HAP-1 (cell line): ENCODE results near the gene DMKN.

ENCODE experiments used
- DNase-seq, 2 experiments: peaks; one replicate each; pipeline ENCODE4 v3.0.0-alpha.2; 2016 to 2020; ENCODE audit warnings: low spot score in 2 of 2
- H3K27me3 ChIP-seq: fragments of 250-450 bp; sonication (Bioruptor Pico); 2 replicates; pipeline ENCODE4 v1.5.1; 2020; ENCODE audit warnings: low read depth, mild to moderate bottlenecking, moderate library complexity
- H3K36me3 ChIP-seq: fragments of 250-450 bp; sonication (Bioruptor Pico); replicated peaks from 2 replicates; pipeline ENCODE4 v1.5.1; 2020; ENCODE audit warnings: mild to moderate bottlenecking
- H3K4me1 ChIP-seq: fragments of 250-450 bp; sonication (Bioruptor Pico); 2 replicates; pipeline ENCODE4 v1.5.1; 2020; ENCODE audit warnings: mild to moderate bottlenecking
- H3K4me3 ChIP-seq: fragments of 250-450 bp; sonication (Bioruptor Pico); 2 replicates; pipeline ENCODE4 v1.5.1; 2020; ENCODE audit warnings: mild to moderate bottlenecking, moderate library complexity
- H3K9me3 ChIP-seq: fragments of 250-450 bp; sonication (Bioruptor Pico); 2 replicates; pipeline ENCODE4 v1.5.1; 2020; ENCODE audit warnings: mild to moderate bottlenecking, moderate library complexity
- in situ Hi-C: fragments of 300-500 bp; cut with MboI; formaldehyde crosslinking; loops from 3 replicates; pipeline ENCODE4 v1.14.3; 2020; ENCODE audit warnings: low sequenced_read_pairs, inconsistent platforms, mixed read lengths

Gene DMKN

DNA sequence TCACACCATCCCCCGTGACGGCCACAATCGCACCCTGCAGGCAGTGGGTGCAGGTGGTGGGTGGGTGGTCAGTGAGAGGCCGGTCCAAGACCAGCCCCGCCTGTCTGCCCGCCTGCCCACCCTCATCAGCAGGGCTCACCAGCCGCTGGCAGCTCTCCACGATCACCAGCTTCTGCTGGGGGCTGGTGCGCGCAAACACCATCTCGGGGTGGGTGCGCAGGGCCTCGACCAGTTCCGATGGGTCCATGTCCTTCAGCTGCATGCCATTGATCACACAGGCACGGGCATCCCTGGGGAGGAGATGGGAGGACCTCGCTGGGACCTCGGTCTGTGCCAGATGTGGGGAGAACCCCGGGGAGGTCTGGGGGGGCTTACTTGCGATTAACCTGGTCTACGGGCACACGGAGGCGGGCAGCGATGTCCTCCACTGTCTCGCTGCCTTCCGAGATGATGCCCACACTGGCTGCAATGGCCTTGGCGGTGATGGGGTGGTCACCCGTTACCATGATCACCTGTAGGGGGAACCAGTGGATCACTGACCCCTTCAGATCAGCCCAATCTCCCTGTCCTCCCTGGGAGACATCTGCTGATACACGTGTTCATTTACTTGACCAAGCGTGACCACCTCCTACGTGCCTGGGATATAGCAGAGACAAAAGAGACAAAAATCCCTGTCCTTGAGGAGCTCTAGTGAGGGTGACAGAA is 42.0 kb upstream of the DMKN start:
- DNase-seq = peak; percentile 37 to 59
- in situ Hi-C loops = no loop called here
- Histone ChIP-seq H3K9me3 (no peaks in the 10 kb centered on the region), H3K4me1 (no peaks in the 10 kb centered on the region; the same call in none of the 2 replicates), H3K27me3 (peaks cover 2% of the 10 kb centered on the region; the same call in 1 of the 2 replicates), H3K36me3 (no peaks in the 10 kb centered on the region), H3K4me3 (no peak overlapping the region)

DNA sequence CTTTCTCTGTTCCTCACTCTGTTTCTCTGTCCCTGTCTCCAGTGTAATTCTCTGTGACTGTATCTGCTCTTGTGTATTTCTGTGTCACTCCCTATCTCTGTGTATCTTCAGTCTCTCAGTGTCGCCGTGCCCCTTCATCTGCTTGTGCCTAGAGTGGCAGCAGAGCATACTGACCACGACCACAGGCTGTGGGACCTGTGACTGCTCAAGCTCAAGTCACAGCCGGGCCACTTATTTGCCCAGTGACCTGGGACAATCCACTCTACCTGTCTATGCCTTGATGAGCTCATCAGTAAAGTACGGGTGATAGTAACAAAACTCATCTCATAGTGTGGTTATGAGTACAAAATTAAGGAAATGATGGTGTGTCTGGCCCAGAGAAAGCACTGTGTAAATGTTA is 40.6 kb upstream of the DMKN start:
- H3K4me1 ChIP-seq = no peaks in the 10 kb centered on the region; the same call in none of the 2 replicates
- H3K36me3 ChIP-seq = peaks cover 1% of the 10 kb centered on the region; the same call in 1 of the 2 replicates
- H3K4me3 ChIP-seq = no peak overlapping the region
- in situ Hi-C loops = no loop called here
- DNase-seq = no peak
- no peaks in the 10 kb centered on the region for H3K9me3 ChIP-seq
- peaks cover 1% of the 10 kb centered on the region; the same call in 1 of the 2 replicates for H3K27me3 ChIP-seq

DNA sequence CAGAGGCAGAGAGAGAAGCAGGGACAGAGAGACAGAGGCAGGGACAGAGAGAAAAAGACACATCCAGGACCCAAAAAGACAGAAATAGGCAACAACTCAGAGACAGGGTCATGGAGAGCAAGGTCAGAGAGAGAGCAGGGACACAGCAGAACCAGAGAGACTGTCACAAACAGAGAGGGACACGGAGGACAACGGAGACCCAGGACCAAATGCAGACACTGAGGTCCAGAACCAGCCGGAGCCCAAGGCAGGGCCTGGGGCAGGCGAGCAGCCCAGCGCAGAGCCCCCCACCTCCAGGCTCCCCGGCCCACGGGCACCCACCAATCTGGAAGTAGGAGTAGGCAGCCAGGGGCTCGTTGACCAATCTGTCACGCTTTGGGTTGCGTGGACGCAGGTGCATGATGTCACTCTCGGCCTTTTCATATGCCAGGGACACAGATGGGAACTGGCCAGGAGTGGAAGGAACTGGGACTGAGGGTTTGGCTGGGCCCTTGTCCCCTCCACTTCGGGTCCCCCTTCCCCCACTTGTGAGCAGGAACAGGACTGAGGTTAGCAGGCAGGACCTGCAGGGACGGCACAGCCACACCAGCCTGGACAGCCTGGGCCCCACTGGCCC is 40.0 kb upstream of the DMKN start:
- Histone ChIP-seq H3K4me3 (no peak overlapping the region), H3K36me3 (peaks cover 7% of the 10 kb centered on the region), H3K27me3 (no peaks in the 10 kb centered on the region), H3K9me3 (no peaks in the 10 kb centered on the region), H3K4me1 (no peaks in the 10 kb centered on the region; the same call in none of the 2 replicates)
- in situ Hi-C loops = no loop called here
- DNase-seq = no peak

DNA sequence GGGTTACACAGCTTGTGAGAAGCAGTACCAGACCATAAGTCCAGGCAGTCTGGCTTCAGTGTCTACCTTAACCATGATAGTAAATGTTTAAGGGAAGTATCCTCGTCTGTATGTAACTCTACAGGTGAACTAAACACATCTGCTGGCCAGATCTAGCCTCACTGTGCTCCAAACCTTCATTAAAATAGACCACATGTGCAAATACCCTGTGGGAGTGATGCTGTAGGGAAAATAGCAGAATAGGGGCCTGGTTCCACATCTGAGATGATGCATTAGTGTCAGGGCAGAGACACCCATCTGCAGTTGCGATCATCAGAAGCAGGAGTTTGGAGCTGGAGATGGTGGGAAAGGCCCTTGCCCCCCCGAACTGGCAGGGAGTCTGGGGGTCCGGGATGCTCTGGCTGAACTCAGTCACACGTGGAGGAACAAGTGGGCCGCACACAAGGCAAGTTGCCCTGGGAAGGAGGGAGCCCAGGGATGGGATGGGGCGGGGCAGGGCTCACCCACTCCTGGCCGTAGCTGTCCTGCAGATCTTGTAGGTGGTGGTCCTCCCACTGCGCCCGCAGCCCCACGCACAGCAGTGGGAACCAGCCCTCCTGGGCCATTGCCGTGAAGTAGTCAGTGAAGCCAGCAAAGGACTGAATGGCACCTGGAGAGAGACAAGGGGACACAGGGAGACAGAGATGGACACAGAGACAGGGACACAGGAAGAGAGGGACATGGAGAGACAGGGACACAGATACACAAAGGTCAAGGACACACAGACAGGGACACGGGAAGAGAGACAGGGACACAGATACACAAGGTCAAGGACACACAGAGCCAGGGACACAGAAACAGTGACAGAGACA is 39.3 kb upstream of the DMKN start:
- H3K36me3 ChIP-seq = peaks cover 7% of the 10 kb centered on the region
- H3K4me3 ChIP-seq = no peak overlapping the region
- in situ Hi-C loops = no loop called here
- DNase-seq = no peak
- H3K27me3 ChIP-seq = no peaks in the 10 kb centered on the region
- no peaks in the 10 kb centered on the region; the same call in 1 of the 2 replicates for H3K4me1 ChIP-seq
- H3K9me3 ChIP-seq = no peaks in the 10 kb centered on the region

DNA sequence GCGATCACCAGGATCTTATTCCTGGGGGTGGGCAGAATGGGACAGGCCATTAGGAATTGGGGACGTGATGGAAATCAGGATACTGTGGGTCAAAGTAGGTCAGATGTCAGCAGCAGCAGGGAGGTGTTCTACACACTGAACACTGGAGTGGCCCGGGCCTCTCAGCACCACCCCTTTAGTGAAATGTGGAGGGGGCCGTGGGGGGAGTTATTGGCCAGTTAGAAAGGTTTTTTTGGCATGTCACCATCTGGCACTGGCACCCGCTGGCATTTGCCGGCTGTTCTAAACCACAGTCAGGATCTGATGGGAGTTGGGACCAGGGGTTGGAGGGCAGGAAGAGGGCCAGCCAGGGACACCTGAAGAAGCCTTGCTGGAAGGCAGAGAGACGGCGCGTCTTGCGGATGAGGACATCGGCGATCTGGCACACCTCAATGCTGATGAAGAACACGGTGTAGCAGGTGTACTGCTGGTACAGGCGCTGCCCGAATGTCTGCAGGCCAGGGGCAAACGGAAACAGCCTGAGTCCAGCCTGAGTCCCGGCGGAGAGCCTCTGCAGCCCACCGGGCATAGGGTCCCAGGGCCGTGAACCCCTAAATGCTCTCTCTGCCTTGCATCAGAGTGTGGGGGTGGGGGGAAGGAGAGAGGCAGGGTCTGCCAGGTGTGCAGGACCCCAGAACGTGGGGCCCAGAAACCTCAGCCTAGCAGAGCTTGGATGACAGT is 37.8 kb upstream of the DMKN start:
- in situ Hi-C loops = no loop called here
- Histone ChIP-seq H3K9me3 (no peaks in the 10 kb centered on the region), H3K4me1 (peaks cover 2% of the 10 kb centered on the region), H3K36me3 (peaks cover 18% of the 10 kb centered on the region), H3K4me3 (no peak overlapping the region), H3K27me3 (no peaks in the 10 kb centered on the region)
- DNase-seq = no peak

DNA sequence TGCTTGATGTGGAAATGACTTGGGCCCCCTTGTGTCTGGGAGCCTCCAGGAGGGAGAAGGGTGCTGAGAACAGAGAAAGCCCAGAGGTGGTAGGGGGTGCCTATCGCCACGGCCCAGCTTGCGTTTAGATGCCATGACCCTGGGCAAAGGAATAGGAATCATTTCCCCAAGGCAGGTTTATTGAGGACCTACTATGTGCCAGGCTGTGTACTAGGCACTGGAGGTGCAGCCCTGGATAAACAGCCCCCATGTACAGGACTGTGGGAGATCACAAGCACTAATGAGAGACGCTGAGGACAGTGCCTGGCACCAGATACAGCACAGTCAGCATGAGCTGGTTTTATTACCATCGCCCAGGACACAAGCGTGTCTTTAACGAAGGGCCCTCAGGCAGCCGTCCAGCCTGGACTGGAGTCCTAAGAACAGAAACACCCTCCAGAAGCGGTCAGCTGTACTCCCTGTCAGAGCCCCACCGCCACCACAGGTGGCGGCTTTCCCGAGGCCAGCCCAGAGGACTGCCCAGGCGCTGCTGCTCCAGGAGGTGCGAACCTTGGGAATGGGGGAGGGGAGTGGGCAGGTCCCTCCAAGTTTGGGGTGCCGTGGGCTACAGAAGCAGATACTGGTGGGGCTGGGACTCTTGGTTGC is 36.6 kb upstream of the DMKN start:
- DNase-seq = no peak
- no peak overlapping the region for H3K4me3 ChIP-seq
- H3K4me1 ChIP-seq = peaks cover 4% of the 10 kb centered on the region
- in situ Hi-C loops = loop anchor here (5.0 kb wide), 1 partner anchor 167 kb away; the partner anchor contains the start of gene KMT2B
- H3K27me3 ChIP-seq = no peaks in the 10 kb centered on the region
- H3K36me3 ChIP-seq = peaks cover 21% of the 10 kb centered on the region
- H3K9me3 ChIP-seq = no peaks in the 10 kb centered on the region; the same call in 1 of the 2 replicates

DNA sequence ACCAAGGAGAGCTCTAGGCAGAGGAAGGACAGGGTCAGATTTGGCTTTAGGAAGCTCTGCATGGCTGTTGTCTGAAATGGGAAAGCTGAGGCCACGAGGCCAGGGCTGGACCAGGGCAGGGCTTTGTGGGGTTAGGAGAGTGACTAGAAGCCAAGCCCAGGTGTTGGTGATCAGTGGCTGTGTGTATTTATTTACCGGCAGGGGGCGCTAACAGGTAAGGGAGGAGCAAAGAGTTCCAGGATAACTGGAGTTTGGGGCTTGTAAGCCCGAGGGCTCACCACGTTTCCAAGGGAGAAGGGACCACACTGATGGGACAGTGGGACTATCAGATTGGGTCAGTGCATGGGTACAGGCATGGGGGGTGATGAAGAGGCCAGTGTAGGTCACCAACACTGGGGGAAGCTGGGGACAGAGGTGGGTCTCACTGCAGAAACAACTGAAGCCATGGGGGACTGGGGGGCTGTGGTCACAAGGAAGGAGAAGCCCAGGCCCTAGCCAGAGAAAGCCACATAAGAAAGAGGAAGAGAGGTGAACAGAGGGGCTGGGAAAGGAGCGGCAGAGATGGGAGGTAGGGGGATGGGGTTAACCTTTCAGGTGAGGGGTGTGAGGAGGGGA is 35.8 kb upstream of the DMKN start:
- DNase-seq = peak; percentile 64 to 80
- Histone ChIP-seq H3K4me1 (peaks cover 7% of the 10 kb centered on the region), H3K4me3 (no peak overlapping the region), H3K27me3 (no peaks in the 10 kb centered on the region), H3K9me3 (no peaks in the 10 kb centered on the region; the same call in 1 of the 2 replicates), H3K36me3 (peaks cover 21% of the 10 kb centered on the region)
- in situ Hi-C loops = loop anchor here (5.0 kb wide), 1 partner anchor 168 kb away; the partner anchor contains the start of gene KMT2B

DNA sequence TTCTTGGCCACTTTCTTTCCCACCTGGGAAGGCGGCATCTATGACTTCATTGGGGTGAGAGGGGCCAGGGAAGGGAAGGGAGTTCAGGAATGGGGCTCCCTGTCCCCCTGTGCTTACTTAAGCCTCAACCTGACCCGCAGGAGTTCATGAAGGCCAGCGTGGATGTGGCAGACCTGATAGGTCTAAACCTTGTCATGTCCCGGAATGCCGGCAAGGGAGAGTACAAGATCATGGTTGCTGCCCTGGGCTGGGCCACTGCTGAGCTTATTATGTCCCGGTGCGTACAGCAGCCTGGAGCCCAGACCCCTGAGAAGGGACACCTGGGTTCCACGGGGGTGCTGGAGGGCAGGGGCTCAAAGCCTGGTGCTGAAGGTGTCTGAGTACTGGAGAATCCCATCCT is 33.1 kb upstream of the DMKN start:
- peaks cover 9% of the 10 kb centered on the region for H3K4me1 ChIP-seq
- H3K27me3 ChIP-seq = no peaks in the 10 kb centered on the region
- peak overlapping the region; percentile 97 for H3K4me3 ChIP-seq
- peaks cover 41% of the 10 kb centered on the region for H3K36me3 ChIP-seq
- H3K9me3 ChIP-seq = no peaks in the 10 kb centered on the region; the same call in 1 of the 2 replicates
- in situ Hi-C loops = loop anchor here (5.0 kb wide), 1 partner anchor 171 kb away; the partner anchor contains the start of gene KMT2B
- DNase-seq = no peak

DNA sequence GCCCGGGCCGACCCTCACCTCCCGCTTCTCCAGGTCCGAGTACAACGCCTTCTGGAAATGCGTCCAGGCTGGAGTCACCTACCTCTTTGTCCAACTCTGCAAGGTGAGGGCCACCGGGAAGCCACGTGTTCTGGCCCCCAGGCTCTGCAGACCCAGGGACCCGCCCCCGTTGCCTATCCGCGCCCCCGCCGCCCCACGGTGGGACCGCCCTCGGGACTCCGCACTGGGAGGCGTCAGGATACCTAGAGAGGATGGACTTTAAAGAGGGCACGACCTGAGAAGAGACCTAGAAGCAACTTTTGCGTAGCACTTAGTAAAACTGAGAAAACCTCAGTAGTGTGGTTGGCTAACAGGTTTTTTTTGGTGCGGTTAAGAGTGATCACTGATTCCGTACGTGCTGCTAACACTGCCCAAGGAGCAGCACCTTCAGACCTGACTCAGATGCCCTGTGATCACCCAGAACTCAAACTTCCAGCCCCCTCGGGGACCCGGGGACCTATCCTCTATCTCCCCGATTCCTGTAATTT is 32.5 kb upstream of the DMKN start:
- H3K4me3 ChIP-seq = peak overlapping the region; percentile 97
- H3K9me3 ChIP-seq = no peaks in the 10 kb centered on the region; the same call in 1 of the 2 replicates
- DNase-seq = peak; percentile 21 to 76
- in situ Hi-C loops = loop anchor here (5.0 kb wide), 1 partner anchor 171 kb away; the partner anchor contains the start of gene KMT2B
- peaks cover 46% of the 10 kb centered on the region for H3K36me3 ChIP-seq
- no peaks in the 10 kb centered on the region for H3K27me3 ChIP-seq
- H3K4me1 ChIP-seq = peaks cover 9% of the 10 kb centered on the region

DNA sequence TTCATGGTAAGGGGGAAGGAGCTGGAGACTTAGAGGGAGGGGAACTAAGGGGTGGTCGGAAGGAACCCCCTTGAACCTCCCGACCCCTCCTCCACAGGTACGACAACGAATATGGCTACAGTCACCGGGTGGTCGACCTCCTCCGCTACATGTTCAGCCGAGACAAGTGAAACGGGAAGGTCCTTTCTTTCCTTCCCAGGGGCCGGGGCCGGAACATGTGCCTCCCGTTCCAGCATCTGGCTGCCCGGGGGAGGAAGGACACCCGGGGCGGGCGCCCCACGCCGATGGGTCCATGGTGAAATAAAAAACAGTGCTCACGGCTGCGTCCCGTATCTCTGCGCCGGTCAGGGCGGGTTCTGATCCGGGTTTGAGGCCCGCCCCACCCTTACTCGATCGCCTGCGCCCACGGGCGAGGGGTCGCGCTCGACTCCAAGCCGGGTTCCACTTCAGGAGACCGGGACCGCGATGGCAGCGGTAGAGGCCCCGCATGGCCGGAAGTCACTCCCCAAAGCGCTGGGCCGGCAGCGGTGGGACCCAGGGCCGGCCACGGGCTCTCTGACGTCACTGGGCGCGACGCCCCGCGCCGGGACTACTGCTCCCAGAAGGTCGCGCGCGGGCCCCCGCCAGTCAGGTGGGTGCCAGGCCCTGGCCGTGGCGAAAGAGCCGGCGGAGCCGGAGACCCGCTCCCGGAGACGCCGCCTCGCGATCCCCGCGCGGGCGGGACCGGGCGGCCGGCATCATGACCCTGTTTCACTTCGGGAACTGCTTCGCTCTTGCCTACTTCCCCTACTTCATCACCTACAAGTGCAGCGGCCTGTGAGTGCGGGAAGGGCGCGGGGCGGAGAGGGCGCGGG is 31.8 kb upstream of the DMKN start, which contains the start of gene TMEM147:
Gene TMEM147, plus strand, starts transcription at position 626 of the 854 bp plus-strand sequence. Its CDS starts 114 bp downstream, at position 740.
- H3K9me3 ChIP-seq = no peaks in the 10 kb centered on the region; the same call in 1 of the 2 replicates
- peaks cover 9% of the 10 kb centered on the region for H3K4me1 ChIP-seq
- no peaks in the 10 kb centered on the region for H3K27me3 ChIP-seq
- in situ Hi-C loops = loop anchor here (5.0 kb wide), 1 partner anchor 172 kb away; the partner anchor contains the start of gene KMT2B
- H3K36me3 ChIP-seq = peaks cover 46% of the 10 kb centered on the region
- peak within 1 kb of the TSS; percentile 97 for H3K4me3 ChIP-seq
- DNase-seq = peak; percentile 84 to 95

DNA sequence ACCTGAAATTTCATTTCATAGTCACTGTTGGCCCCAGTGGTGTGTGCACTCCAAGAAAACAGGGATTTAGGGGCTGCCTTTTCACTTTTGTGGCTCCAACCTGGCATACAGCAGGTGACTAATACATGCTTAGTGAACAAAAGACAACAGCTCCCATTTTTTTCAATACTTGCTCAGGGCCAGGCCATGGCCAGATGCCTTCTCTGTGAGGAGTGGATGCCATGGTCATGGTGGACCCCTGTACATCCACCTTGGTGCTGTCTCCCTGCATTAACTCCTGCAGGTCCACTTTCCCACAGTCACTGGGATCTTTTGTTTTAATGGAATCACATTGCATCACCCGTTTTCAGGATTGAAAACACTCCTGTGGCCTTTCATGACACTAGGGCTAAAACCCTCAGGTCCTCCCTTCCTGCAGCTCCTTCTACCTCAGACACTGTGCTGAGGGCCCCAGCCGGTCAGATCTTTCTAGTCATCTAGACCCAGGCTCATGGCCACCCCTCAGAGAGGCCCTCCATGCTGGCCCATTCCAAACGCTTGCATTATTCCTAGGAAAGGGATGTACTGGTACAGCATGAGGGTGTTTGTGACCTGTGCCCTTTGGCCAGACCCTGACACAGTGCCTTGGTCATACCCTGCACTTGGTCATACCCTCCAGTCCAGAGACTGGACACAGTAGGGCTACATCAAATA is 30.8 kb upstream of the DMKN start:
- in situ Hi-C loops = no loop called here
- Histone ChIP-seq H3K9me3 (no peaks in the 10 kb centered on the region; the same call in 1 of the 2 replicates), H3K4me1 (peaks cover 9% of the 10 kb centered on the region), H3K36me3 (peaks cover 49% of the 10 kb centered on the region), H3K4me3 (peak overlapping the region; percentile 97), H3K27me3 (no peaks in the 10 kb centered on the region)
- DNase-seq = no peak
